GM12874 (cell line): Measurements from ENCODE around the gene IL1A.

Source experiments
- TF ChIP-seq, protein P1 (sequence below): IDR thresholded peaks from 2 replicates; pipeline ENCODE4 v1.5.1; 2011; ENCODE audit warnings: low read depth, mild to moderate bottlenecking, control low read depth, low read length, moderate library complexity; ENCODE audit not compliant: insufficient read depth

Gene IL1A

DNA sequence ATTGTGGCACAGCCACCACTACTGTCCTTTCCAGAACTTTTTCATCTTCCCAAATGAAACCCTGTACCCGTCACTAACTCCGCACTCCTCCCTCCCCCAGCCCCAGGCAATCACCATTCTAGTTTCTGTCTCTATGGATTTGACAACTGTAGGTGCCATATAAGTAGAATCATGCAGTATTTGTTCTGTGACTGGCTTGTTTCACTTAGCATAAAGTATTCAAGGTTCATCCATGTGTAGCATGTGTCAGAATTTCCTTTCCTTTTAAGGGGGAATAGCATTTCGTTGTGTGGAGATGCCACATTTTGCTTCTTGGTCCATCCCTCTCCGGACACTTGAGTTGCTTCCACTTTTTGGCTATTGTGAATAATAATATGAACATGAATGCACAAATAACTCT is 19.0 kb downstream of the IL1A start:
- TF ChIP-seq, protein P1, sequence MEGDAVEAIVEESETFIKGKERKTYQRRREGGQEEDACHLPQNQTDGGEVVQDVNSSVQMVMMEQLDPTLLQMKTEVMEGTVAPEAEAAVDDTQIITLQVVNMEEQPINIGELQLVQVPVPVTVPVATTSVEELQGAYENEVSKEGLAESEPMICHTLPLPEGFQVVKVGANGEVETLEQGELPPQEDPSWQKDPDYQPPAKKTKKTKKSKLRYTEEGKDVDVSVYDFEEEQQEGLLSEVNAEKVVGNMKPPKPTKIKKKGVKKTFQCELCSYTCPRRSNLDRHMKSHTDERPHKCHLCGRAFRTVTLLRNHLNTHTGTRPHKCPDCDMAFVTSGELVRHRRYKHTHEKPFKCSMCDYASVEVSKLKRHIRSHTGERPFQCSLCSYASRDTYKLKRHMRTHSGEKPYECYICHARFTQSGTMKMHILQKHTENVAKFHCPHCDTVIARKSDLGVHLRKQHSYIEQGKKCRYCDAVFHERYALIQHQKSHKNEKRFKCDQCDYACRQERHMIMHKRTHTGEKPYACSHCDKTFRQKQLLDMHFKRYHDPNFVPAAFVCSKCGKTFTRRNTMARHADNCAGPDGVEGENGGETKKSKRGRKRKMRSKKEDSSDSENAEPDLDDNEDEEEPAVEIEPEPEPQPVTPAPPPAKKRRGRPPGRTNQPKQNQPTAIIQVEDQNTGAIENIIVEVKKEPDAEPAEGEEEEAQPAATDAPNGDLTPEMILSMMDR: no peak

DNA sequence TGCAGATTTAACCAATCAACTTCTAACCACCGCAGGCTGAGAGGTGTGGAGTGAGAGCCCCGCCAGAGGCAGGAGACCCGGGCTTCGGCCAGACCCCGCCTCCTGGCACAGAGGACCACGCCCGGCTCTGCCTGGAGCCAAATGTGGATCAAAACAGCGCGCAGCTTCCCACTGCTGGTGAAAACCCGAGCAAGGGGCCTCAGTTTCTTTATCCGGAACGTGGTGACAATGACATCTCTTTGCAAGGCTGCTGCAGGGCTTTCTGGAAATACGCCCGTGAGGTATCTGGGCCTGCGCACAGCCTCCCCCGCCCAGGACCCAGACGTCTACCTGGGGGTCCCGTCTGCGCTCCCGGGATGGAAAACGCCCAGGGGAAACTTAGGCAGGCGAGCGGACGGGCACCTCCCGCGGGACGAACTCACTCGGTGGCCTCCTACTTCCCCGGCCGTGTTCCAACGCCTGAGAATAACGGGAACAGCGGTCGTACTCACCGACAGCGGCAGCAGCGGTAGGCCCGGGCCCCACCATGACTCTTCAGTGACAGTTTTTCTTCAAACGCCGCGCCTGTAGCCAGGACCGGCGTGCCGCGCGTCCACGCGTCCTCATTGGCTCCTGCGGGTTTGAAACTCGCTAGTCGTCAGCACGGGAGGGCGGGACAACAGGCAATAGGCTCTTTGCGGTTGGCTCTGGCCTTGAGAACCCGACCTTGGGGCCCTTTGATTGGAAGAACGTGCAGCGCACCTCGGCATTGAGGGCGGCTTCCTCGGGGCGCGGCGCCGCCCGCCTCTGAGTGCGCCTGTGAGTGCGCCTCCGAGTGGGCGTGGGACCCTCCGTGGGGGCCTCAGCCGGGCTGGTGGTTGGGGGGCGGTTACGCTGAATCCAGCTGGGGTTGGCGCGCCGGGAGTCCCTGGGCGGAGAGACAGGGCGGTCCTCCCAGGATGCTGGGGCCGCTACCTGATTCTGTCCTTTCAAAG is 19.9 kb downstream of the IL1A start, which contains the start of gene CKAP2L:
Gene CKAP2L (minus strand): TSS at position 539 of the 974 bp plus-strand sequence. CDS start 11 bp downstream, at position 528.
- TF ChIP-seq, protein P1: no peak

DNA sequence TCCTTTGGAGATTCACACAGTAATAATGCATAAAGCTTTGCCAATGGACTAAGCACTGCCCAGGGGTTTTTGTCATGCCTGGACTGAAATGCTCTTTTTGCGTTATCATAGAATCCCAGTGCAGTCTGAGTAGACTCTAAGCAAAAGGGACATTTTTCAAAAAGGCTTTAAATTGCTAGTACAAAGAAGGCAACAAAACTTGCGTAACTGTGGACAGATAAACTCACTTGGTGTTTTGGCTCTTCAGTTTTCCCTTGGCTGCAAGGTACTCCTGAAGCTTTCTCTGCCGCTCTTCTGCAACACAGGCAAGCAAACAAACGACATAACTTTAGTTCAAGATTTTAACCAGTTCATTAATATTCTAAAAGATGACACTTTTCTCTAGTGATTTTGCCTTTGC is 22.0 kb downstream of the IL1A start:
- TF ChIP-seq, protein P1: no peak

DNA sequence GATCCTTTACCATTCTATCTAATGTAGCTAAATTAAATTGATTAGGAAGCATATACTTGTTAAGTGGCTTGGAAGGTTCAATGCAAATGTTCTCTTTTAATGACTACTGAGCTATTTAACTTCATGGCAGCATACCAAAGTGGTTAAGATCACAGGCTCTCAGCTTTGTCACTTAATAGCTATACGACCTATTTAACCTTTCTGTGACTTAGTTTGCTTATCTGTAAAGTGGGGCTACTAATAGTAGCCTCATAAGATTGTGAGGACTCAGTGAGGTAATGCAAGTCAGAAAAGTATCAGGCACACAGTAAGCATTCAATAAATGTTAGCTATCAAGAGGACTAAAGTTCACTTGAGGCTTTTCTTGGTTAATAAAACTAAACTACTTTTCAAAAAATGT is 24.1 kb downstream of the IL1A start:
- TF ChIP-seq, protein P1: no peak

DNA sequence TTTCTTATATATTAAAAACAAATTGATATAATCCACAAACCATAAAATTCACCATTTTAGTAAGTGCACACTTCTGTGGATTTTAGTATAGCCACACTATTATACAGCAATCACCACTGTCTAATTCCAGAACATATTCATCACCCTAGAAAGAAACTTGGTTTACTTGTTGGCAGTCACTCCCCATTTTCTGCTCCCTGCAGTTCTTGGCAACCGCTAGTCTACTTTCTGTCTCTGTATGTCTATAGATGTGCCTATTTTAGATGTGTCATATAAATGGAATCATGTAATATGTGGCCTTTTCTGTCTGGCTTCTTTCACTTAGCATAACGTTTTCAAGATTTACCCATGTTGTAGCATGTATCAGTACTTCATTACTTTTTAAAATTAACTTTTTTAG is 25.6 kb downstream of the IL1A start:
- TF ChIP-seq, protein P1: no peak

DNA sequence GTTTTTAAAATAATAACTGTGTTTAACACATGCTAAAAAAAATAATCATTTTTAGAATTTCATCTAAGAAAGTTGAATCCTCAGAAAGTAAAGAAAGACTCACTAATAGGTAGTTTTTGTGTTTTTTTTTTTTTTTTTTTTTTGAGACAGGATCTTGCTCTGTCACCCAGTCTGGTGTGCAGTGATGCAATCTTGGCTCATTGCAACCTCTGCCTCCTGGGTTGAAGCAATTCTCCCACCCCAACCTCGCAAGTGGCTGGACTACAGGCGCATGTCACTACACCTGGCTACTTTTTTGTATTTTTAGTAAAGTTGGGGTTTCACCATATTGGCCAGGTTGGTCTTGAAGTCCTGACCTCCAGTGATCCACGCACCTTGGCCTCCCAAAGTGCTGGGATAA is 27.0 kb downstream of the IL1A start:
- TF ChIP-seq, protein P1: no peak

DNA sequence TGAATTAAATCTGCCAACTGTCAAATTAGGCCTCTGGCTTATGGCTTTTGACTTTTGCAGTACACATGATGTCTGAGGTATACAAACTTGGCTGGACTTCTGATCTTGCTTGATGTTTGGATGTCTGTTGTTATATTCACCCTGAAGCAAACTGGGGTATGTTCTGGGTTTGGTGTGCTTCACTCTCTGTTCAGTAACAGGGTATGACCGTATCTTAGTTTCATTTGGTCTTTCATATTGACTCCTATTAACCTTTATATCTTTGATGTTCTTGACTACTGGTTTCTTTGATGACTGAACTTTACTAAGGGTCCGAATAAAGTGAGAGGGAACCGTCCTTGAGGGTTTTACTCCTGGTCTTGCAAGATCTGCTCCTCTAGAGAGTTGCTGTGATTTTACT is 28.1 kb downstream of the IL1A start:
- TF ChIP-seq, protein P1: no peak
